GM18870 (cell line): ENCODE measurements around the gene NXPE2.
"Not testable (repeated sequence)": the region's sequence is repeated elsewhere in the genome, so short reads cannot be mapped to it uniquely, and the experiment has no call there.

Experiments
- ATAC-seq: cut with Tn5 transposase; IDR thresholded peaks from one replicate; pipeline ENCODE4 v1.9.1; 2021; ENCODE audit warnings: moderate library complexity; ENCODE audit not compliant: unreplicated experiment

Gene NXPE2

DNA sequence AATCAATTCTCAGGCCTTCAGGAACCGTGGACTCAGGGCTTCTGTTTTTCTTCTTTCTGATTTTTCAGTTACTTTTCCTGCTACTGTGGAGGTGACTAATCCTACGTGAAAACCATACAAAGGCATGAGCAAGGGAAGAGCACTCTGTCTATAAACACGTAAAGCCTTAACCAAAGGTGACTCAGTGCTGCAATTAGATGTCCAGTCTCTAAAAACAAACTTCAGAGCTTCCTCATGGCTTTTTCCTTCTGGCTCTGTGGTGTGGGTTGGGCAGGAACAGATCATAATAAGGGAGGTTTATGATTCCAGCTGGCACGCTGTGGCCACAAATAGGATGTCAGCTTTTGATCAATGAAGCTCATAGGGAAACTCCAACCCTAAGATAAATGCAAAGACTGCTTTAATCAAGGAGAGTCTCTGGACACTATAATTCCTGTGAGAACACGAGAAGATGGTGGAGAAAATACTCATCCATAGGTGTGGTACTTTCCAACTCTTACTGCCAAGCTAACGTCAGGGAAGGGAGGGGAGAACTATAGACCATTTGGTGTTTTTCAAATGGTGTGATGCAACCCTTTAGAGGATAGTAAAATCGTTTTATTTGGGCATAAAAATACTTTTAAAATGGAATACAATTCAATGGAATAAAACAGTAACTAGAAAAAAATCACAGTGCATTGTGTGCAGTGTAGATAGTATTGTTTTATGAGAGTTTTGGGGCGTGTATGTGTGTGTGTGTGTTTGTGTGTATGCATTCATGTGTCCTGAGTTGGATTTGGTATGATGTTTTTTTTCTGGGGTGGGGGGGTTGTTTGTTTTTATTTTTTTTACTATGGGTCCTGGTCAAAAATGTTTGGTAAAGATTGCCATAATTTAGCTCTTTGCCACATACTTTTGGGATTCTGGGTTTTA lies at the start of gene NXPE2:
TSS of gene NXPE2 (plus strand) at position 403 of the 912 bp plus-strand sequence. CDS start at position 452, 49 bp downstream.
- no peak for ATAC-seq

DNA sequence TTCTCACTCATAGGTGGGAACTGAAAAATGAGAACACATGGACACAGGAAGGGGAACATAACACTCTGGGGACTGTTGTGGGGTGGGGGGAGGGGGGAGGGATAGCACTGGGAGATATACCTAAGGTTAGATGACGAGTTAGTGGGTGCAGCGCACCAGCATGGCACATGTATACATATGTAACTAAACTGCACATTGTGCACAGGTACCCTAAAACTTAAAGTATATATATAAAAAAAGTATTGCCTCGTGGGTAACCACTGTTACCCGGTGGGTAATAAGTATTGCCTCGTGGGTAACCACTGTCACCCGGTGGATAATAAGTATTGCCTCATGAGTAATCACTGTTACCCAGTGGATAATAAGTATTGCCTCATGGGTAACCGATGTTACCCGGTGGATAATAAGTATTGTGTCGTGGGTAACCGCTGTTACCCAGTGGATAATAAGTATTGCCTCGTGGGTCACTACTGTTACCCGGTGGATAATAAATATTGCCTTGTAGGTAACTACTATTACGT lies 46.8 kb upstream of the NXPE2 start:
- not testable (repeated sequence) for ATAC-seq

DNA sequence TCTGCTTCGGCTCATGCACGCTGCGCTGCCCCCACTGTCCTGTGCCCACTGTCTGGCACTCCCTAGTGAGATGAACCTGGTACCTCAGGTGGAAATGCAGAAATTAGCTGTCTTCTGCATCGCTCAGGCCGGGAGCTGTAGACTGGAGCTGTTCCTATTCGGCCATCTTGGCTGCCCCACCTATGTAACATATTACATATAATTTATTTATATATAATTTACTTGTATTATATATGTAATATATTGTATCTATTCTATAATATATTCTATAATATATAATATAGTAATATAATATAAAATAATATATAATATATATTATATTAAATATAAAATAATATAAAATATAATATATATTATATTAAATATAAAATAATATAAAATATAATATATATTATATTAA lies 38.9 kb upstream of the NXPE2 start:
- not testable (repeated sequence) for ATAC-seq

DNA sequence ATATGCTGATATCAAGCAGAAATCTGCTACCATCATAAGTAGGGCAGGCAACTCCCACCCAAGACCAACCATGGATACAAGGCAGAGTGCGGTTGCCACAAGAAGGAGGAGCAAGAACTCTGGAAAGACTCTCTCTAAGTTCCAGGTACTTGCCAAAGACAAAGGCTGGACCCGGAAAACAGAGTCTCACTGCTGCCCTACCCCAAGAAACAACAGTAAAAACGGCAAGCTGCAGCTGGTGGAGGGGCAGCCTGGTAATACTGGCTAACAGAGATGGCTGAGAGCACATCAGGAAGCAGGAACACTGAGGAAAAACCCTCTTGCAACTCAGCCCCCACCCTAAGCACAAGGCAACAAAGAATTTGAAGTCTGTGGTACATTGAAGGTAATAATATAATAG lies 27.7 kb upstream of the NXPE2 start:
- ATAC-seq, result no peak

DNA sequence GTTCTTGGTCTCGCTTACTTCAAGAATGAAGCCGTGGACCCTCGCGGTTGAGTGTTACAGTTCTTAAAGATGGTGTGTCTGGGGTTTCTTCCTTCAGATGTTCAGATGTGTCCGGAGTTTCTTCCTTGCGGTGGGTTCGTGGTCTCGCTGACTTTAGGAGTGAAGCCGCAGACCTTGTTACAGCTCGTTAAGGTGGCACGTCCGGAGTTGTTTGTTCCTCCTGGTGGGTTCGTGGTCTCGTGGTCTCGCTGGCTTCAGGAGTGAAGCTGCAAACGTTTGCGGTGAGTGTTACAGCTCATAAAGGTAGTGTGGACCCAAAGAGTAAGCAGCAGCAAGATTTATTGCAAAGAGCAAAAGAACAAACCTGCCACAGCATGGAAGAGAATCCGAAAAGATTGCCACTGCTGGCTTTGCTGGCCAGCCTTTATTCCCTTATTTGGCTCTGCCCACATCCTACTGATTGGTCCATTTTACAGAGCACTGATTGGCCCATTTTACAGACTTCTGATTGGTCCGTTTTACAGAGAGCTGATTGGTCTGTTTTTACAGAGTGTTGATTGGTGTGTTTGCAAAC lies 27.1 kb upstream of the NXPE2 start:
- no peak for ATAC-seq

DNA sequence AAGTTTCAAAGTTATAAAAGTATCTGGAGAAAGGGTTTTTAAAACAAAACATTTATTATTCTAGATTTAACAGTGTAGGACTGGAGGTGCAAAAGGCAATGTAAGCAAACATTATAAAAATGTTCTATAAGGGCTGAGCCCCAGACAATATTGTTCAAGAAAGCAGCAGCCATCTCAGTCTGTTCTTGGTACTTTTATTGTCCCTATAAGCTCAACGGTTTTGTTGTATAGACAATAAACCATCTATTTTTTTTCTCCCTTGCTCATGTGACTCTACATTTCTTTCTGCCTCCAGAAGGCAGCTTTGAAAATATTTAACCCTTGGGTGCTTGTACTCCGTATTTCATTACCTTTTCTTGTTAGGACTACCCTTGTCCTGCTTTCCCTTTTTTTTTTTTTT lies 25.2 kb upstream of the NXPE2 start:
- ATAC-seq, result no peak

DNA sequence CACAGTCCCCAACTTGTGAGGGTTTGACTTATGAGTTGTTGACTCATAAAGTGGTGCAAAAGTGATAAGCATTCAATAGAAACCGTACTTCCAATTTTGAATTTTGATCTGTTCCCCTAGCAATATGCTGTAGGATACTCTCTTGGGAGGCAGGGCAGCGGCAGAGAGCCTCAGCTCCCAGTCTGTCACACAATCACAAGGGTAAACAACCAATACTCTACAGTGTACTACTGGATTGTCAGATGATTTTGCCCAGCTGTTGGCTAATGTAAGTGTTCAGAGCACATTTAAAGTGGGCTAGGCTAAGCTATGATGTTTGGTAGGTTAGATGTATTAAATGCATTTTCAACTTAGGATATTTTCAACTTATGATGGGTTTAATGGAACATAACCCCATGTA lies 13.7 kb upstream of the NXPE2 start:
- ATAC-seq, result no peak

DNA sequence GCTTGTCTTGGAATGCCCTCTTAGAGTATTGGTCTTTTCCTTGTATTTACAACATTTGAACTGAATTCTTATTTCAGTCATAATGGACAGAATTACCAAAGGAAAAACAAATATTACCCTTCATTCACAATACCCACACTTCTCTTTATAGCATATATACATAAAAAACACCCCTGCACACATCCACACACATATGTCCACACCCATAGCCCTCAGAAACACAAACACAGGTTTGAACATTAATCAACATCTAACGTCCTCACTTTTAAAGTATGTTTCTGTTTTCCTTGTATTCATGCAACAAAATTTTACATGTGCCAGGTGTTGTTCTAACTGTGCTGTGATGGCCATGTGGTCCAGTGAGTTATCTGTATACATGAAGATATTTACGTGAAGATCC lies 11.6 kb upstream of the NXPE2 start:
- ATAC-seq, result no peak

DNA sequence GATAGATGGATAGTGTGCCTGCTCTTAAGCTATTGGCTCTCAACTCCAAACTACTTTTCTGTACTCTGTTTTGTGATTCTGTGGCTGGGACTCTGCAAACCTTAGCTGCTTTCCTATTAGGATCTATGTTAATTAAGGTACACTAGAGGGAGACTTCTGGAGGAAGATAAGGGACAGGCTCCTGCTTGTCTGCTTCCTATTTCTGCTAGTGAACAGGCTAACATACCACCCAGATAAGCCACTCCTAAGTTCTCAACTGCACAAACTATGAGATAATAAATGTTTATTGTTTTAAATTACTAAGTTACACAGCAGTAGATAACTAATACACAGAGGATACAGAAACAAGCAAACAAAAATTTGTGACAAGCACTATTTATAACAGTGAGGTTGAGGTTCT lies 10.2 kb upstream of the NXPE2 start:
- ATAC-seq, result no peak

DNA sequence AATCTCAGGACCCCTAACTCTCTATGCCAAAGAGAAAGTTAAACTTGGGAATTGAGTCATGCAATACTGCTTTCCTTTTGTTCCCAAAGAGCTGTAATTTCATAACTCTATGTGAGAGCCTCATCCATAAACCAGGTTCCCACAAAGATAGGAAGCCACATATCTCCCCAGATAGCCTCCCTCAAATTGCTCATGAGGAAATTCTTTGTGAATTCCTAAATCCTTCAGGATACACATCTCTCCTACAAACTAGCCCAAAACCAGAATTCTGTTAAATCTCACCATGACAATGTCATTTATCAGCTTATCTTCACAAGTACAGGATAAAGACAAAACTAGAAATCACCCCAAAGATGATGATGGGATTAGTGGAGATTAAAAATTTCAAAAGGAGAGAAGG lies 4.7 kb upstream of the NXPE2 start:
- no peak for ATAC-seq

DNA sequence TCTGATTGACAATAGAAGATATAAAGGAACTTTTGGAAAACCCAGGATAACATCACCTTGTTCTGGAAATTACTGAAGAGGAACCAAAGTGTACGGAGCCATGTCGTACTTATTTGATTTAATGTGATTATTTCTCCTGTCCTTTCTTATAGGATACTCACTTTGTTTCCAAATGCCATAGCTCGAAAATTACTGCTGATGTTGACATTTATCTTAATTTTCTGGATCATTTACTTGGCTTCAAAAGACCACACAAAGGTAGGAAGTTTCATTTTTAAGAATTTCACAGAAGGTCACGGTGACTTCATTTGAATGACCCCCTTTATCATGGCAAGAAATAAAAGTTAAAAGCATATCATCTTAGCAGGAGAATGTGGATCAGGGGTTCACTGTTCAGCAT lies 1.2 kb downstream of the NXPE2 start:
- ATAC-seq, result no peak

DNA sequence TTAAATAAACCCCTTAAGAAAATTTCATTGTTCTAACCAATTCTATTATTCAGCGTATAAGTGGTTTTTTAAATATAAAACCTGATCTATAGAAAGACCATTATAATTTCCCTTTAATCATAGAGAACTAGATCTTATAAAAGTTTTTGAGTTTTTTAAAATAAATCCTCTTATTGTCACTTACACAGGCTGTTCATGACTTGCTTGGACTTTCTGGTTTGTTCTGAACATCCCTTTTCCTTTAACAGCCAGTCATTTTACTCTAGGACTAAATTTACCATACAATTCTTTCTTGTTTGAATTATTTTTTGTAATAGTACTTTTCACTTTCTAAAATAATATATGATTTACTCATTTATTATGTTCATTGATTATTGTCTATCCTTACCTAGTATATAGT lies 4.7 kb downstream of the NXPE2 start:
- ATAC-seq, result no peak

DNA sequence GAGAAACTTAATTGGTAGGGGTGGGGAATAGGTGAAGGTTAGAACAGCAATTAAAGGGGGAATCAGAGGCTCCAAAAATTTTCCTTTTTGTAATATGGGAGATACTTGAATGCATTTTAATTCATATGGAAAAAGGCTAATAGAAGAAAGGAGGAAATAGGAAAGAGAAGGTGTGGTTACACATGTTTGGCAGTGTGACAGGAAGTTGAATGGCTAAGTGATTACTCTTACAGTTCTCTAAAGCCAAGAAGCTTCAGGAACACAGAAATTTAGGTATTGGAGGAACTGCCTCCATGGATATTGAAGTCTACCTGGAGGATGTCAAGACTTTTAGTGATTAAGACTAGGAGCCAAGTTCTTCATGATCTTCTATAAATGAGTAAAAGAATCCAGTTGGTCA lies 6.3 kb downstream of the NXPE2 start:
- no peak for ATAC-seq

DNA sequence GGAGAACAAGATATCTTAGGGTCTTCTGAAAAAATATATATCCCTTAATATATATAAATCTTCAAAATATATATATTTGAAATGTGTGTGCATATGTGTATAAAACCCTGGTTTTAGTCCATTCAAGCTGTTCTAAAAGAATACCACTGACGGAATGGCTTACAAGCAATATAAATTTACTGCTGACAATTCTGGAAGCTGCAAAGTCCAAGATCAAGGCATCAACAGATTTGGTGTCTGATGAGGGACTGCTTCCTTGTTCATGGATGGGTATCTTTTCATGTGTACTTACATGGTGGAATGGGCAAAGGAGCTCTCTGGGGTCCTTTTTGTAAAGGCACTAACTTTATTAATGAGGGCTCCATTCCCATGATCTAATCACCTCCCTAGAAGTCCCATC lies 6.8 kb downstream of the NXPE2 start:
- no peak for ATAC-seq

DNA sequence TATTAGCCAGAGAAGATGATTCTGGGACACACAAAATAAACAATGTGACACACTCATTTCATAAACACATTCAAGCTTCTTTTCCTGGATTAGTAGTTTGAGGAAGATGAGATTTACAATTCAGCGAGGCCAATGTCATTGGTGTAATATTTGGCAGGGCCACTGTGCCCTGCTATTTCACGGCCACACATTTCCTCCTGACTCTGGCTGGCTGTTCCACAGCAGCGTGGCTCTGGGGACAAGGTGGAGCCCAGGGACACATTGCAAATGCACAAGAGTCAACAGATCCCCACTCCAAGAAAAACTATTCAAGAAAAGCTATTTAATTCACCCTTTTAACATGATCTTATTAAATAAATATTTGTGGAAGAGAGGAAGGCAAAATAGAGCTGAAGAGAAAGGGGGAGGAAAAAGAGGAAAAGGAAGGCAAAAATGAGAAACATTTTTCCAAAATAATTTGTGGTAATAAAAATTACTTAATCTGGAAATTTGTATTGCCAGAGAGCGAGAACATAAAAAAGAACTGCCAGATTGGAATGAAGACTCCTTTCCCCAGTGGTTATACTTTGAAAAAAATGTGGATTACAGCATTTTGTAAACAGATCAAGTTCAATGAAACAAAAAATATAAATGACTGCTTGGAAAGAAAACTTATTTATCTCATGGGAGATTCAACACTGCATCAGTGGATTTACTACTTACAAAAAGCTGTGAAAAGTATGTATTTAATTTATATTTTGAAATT lies 27.1 kb downstream of the NXPE2 start:
- ATAC-seq, result no peak

DNA sequence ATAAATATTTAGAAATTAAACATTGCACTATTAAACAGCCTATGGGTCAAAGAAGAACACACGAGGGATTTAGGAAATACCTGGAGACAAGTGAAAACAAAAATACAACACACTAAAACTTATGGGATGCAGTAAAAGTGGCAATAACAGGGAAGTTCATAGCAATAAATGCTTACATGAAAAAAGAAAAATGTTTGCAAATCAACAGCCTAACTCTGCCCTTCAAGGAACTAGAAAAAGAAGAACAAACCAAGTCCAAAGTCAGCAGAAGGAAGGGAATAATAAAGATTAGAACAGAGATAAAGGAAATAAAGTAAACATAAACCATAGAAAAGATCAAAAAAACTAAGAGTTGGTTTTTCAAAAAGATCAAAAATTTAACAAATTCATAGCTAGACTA lies 31.6 kb downstream of the NXPE2 start:
- ATAC-seq, result no peak

DNA sequence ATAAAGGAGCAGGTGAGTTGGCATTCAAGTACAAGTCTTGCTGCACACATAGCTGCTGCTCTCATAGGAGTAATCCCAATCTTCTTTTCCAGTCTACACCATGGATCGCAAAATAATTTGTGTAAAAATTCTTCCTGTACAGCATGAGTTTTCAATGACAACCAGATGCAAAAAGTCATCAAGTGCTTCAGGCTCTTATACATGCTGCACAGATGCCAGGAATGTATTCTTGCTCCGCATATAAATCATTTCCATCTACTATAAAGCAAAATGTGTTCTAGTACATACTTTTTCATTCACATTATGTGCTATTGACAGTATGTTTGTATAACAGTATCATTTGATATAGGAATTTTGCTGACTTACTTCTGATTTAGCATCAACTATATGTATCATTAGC lies 35.4 kb downstream of the NXPE2 start:
- ATAC-seq, result no peak

DNA sequence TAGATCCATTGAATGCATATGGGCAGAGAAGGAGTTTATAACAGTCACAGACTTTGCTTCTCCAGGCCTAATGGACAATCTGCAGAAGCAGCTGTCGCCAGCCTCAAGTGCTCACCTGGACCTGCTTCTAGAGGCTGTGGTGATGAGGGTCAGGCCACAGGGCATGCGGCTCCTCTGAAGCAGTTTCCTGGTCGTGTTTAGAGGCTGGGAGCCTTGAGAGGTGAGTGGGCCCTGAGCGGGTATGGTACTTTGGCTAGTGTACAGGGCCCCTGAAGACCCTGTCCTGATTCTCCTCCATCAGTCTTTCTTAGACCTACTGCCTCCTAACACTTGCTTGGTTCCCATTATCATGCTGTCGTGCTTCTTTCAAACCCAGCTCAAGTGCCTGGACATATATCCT lies 41.2 kb downstream of the NXPE2 start:
- no peak for ATAC-seq

DNA sequence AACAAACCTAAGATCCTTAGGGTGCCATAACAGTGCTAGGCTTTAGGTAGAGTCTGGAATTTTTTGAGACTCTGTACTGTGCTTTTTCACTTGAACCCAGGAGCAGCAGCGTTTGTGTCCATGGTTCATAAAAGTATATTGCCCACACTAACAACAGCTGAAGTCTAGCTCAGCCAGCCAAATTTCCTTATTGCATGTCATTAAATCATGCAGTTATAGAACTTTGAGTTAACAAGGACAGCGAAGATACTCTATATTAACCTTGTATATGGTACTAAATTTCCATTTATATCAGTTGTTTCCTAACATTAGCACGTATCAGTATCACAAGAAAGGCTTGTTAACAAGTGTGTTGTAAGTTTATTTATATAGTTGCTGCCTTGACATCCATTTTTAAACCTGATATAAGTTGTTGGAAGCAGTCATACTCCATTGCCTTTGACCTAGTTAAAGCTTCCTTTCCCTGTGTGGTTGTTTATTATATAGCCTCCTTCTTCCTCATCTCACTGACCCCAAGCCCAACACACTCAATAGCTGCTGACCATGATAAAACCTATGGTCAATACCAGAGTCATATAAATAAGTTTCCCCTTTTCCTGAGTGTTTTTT lies 46.7 kb downstream of the NXPE2 start:
- ATAC-seq, result no peak

DNA sequence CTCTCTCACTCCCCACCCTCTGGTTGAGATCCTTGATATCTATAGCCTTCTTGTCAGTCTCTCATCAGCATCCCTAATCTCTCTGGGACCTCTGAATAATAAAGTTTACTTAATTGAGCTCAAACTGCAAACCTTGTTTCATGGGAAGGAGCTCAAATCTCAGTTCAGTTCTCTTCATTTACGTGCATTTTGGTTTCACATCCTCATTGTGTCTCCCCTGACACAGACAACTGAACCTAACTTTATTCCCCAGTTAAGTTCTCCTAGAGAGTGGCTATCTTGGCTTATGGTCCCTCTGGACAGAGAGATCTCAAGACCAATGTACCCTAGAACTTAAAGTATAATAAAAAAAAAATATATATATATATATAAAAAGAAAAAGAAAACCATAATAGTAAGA lies 47.3 kb downstream of the NXPE2 start:
- ATAC-seq, result no peak

DNA sequence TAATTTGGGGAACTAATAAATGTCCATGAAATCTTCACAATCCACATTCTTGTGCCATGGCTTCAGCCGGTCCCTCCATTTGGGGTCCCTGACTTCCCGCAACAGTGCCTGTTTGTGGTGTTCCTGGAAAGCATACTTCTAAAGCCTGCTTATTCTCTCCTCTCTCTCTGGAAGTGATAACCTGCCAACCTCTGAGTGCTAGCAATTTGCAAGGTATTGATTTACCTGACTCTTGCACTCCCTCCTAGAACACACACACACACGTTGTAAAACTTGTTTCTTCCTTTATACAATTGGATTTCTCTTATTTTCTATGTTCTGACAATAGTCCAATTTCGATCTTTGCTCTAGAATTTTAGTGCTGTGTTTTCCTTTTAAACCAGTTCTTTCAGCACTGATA lies 58.5 kb downstream of the NXPE2 start:
- ATAC-seq, result no peak
